ENCODE measurements around the gene KIF3A. TPM values are rescaled to one million over a fixed set of nuclear protein-coding genes. Genes with fewer than 3 reads are reported as not detected.

KIF3A gene
- total and polyA plus RNA-seq, 7 donors, result 1.2 to 19.9 (median 7.1) TPM

- intact Hi-C loops (cut with DNase I), result no loop called here
These were observed 19.2 kb upstream of the KIF3A start for GRCh38 chr5:132756542-132756941.

DNA sequence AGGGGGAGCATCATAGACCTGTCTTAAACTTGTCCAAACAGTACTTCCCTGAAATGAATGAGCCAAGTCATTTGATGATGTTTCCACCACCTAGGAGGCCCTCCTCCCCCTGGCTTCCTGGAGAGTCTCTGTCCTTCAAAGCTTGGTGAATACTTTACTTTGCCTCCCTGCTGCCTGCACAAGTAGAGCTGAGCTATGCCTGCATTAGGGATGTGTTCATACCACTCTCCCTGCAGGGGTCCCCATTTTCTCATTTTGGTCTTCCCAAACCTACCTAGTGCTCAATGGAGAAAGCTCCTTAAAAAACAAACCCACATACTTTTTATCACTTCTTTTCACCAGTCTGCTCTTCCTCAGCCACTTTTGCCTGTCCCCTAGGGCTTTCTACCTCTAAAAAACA is 17.6 kb upstream of the KIF3A start:
- intact Hi-C loops (cut with DNase I), result no loop called here

More at GRCh38 chr5:132756542-132756941, 19.2 kb upstream of the KIF3A start:
- no peak overlapping the region for H3K4me3 ChIP-seq
- H3K36me3 ChIP-seq, result peaks cover 0 to 46% (median 14%) of the 10 kb centered on the region in 4 donors
- H3K9me3 ChIP-seq, result no peaks in the 10 kb centered on the region
- TF ChIP-seq POLR2A (IDR thresholded peaks at IDR 0.05), result no peak
- no peak for TF ChIP-seq CTCF (IDR thresholded peaks at IDR 0.05)
- no peak for TF ChIP-seq POLR2AphosphoS5 (IDR thresholded peaks at IDR 0.05)
- no peak for TF ChIP-seq EP300 (IDR thresholded peaks at IDR 0.05)
- no peaks in the 10 kb centered on the region for H3K4me1 ChIP-seq
- no peak for DNase-seq
- H3K27ac ChIP-seq, result no peak overlapping the region
- H3K27me3 ChIP-seq, result no peaks in the 10 kb centered on the region
- WGBS, 2 donors, result 93 to 96% methylated on average over 5 of the region's 5 CpGs

GRCh38 chr5:132754111-132754510 is 16.8 kb upstream of the KIF3A start:
- Histone ChIP-seq H3K4me3 (no peak overlapping the region), H3K27me3 (no peaks in the 10 kb centered on the region), H3K36me3 (peaks cover 0 to 21% (median 2%) of the 10 kb centered on the region in 4 donors), H3K9me3 (no peaks in the 10 kb centered on the region), H3K27ac (no peak overlapping the region), H3K4me1 (no peaks in the 10 kb centered on the region)
- WGBS, 2 donors, result 95 to 96% methylated on average over 4 of the region's 4 CpGs
- DNase-seq, result no peak
- intact Hi-C loops (cut with DNase I), result no loop called here
- TF ChIP-seq POLR2AphosphoS5 (IDR thresholded peaks at IDR 0.05) (no peak), CTCF (IDR thresholded peaks at IDR 0.05) (no peak), POLR2A (IDR thresholded peaks at IDR 0.05) (no peak), EP300 (IDR thresholded peaks at IDR 0.05) (no peak)

More for the DNA sequence above, 17.6 kb upstream of the KIF3A start:
- H3K9me3 ChIP-seq, result no peaks in the 10 kb centered on the region
- H3K4me1 ChIP-seq, result no peaks in the 10 kb centered on the region
- H3K4me3 ChIP-seq, result no peak overlapping the region
- no peak for TF ChIP-seq POLR2AphosphoS5 (IDR thresholded peaks at IDR 0.05)
- no peak for TF ChIP-seq CTCF (IDR thresholded peaks at IDR 0.05)
- peaks cover 0 to 30% (median 2%) of the 10 kb centered on the region in 4 donors for H3K36me3 ChIP-seq
- no peak overlapping the region for H3K27ac ChIP-seq
- H3K27me3 ChIP-seq, result no peaks in the 10 kb centered on the region
- no peak for DNase-seq

DNA sequence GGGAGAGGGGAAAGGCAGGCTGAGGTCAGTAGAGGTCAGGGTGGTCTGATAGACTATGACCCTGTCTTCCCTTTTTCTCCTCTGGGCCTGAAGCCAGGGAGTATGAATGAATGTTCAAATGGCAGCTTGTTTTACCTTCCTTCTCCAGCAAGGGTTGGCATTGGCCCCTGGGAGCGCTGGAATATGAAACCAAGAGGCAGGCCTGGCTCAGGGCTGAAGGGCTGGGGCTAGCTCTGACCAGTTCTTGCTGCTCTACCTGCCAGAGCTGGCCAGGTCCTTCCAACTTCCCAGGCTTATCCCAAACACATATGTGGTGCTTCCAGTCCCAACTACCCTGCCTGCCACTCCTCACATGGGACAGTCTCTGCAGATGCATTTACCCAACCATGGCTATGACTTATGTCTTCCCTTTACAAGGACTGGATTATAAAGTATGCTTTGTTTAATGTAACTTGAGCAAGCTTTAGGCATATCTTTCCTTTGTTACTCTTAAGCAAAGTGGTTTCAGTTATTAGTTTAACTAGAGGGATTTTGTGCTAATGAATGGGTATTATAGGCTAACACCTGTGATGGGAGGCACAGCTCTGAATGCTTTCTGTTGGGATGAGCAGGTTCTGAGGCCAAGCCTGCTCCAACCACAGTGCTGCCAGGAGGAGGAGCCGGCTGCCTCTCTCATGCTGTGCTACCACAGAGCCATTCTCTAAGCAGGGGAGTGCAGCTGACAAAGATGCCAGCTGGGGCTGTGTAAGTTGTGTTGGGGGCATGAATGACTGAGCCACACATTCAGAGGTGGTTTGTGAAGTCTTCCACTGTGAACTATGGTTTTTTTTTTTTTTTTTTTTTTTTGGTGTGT is 16.0 kb upstream of the KIF3A start:
- H3K4me1 ChIP-seq, result no peaks in the 10 kb centered on the region
- 67 to 76% methylated on average over 2 of the region's 2 CpGs for WGBS, 2 donors
- H3K4me3 ChIP-seq, result no peak overlapping the region
- DNase-seq, result peak; percentile 46
- H3K27me3 ChIP-seq, result peaks cover 0 to 1% (median 0%) of the 10 kb centered on the region in 3 donors
- peaks cover 0 to 14% (median under 1%) of the 10 kb centered on the region in 4 donors for H3K36me3 ChIP-seq
- TF ChIP-seq POLR2AphosphoS5 (IDR thresholded peaks at IDR 0.05) (no peak), EP300 (IDR thresholded peaks at IDR 0.05) (no peak)
- intact Hi-C loops (cut with DNase I), result no loop called here
- H3K9me3 ChIP-seq, result no peaks in the 10 kb centered on the region
- H3K27ac ChIP-seq, result no peak overlapping the region

DNA sequence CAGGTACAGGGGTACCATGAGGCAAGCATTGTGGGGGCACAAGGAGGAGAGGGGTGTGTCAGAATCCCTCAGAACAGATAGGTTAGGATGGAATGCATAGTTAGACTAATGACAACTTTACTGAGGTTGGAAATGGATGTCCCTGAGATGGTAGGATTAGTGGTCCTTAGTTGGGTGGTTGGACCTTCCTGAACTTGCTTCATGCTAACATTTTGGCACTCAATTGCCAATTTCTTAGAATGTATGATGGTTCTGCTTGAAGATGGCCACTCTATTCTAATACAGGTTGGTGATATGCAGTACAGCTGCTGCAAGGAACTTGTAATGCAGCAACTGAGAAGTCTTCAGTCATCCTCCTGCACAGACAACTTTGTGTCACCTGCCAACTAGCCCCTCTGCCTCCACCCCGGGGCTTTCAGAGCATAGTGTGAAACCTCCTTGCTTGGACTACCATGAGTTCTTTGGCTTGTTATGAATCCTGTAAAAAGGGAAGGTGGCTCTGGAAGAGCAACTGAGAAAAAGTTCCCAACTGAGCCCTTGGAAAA is 15.3 kb upstream of the KIF3A start:
- Histone ChIP-seq H3K36me3 (peaks cover 0 to 7% (median 0%) of the 10 kb centered on the region in 4 donors), H3K9me3 (no peaks in the 10 kb centered on the region), H3K27ac (no peak overlapping the region), H3K27me3 (peaks cover 3 to 8% (median 5%) of the 10 kb centered on the region in 3 donors), H3K4me3 (no peak overlapping the region), H3K4me1 (peaks cover 0 to 3% (median 2%) of the 10 kb centered on the region in 4 donors)
- intact Hi-C loops (cut with DNase I), result no loop called here
- no peak for DNase-seq
- TF ChIP-seq POLR2A (IDR thresholded peaks at IDR 0.05) (no peak), CTCF (IDR thresholded peaks at IDR 0.05) (no peak), POLR2AphosphoS5 (IDR thresholded peaks at IDR 0.05) (no peak)
- 90 to 98% methylated on average over 1 of the region's 1 CpG for WGBS, 2 donors
